Stimulated activated CD4-positive, alpha-beta T cell treated with anti-CD3 and anti-CD28 coated beads, Interleukin-12 subunit alpha, Interleukin-12 subunit beta, amount 100 ng/mL, for 4 hours (primary cell): Measurements from ENCODE around the gene NFIX.

Experiments
- DNase-seq: peaks from one replicate; pipeline ENCODE4 v3.0.0-alpha.2; 2020

NFIX gene

DNA sequence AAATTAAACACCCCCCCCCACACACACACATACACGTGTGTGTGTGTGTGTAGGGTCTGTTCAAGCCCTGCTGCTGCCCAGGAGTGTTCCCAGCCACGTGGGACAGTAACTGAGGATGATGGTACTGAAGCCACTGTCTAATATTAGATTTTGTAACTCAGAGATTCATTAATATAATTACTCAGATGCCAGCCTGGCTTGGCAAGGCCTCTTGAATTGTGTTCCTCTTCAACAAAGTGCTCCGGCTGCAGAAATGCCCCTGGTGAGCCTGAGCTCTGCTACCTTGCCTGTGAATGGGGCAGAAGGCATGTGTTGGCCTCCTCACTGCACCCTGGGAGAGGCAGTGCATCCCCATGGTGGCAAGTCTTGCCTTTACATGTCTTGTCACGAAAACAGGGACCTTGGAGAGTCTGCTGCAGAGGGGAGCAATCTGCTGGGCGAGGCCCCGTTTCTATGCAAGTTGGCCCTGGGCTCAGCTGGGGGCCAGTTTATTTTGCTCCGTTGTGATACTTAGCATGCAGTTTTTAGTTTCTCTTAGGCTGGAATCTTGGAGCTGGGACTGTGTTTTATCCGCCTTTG is 44.0 kb downstream of the NFIX start:
- no peak for DNase-seq

GRCh38 chr19:13040232-13040947 is 45.1 kb downstream of the NFIX start:
- no peak for DNase-seq

GRCh38 chr19:13040948-13041292 is 45.6 kb downstream of the NFIX start:
- DNase-seq = no peak

DNA sequence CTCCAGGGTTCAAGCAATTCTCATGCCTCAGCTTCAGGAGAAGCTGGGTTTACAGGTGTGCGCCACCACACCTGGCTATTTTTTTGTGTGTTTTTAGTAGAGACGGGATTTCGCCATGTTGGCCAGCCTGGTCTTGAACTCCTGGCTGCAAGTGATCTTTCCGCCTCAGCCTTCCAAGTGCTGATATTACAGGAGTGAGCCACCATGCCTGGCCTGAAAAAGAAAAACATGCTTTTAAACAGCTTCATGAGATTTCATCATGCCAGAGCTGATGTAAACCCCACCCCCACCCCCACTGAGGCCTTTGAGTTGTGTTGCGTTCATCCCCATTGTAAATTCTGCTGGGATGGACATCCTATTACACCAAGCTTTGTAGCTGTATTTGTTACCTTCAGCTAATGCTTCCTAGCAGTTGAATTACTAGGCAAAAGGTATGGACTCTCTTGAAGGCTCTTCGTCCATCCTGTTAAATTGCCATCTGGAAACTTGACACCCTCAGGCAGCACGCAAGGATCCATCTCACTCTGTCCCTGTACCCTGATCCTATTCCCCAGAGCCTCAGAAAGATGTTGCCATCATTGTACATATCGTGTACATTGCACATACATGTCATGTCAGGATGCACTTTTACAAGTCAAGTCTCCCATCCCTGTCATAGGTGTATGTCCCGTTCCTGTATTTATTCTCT is 47.3 kb downstream of the NFIX start:
- no peak for DNase-seq

DNA sequence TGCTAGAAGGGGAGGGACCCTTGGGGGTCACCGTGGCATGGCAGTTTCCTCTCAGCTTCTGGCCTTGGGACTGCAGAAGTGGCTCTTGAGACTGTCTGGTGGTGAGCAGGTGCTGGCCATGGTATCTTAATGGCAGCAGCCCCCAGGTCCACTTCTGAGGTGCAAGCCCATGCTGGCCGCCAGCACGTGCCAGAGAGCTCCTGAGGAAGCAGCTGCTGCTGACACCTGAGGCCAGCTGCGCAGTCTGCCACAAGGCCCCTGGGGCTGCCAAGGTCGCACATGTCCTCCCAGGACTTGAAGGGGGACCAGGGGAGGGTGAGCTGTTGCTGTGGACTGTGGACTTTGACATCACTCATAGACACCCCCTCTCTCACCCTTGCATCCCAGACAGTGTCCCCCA is 48.0 kb downstream of the NFIX start:
- no peak for DNase-seq

DNA sequence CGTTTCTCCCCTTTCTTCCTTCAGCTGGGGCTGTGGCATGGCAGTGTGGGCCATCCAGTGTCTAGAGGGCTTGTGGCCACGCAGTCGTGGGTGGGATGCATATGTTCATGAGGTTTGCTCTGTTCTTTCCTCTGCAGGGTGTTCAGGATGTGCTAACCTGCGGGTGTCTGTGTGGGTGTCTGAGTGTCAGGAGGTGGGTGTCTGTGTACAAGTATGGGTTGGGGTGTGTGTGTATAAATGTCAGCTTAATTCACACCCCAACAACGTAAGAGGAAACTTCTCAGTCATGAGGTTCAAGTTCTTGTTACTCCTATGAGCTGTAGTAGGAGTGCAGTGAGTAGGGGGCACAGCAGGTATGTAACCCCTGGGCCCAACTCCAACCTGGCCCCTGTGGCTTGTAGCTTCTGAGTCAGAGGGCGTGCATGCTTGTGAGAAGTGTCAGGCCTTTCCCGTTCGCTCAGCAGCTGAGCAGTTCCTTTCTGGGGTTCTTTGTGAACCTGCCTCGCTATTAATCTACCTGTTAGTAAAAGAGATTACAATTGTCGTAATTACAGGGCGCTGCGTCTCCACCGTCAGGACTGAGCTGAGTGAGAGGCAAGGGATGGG is 49.1 kb downstream of the NFIX start:
- DNase-seq = no peak

- DNase-seq = no peak
Observed at GRCh38 chr19:13045812-13046211, 50.5 kb downstream of the NFIX start.

GRCh38 chr19:13047374-13047773 is 52.1 kb downstream of the NFIX start:
- no peak for DNase-seq

GRCh38 chr19:13050274-13050673 is 55.0 kb downstream of the NFIX start:
- no peak for DNase-seq

GRCh38 chr19:13051557-13052165 is 56.4 kb downstream of the NFIX start:
- peak; percentile 37 for DNase-seq

DNA sequence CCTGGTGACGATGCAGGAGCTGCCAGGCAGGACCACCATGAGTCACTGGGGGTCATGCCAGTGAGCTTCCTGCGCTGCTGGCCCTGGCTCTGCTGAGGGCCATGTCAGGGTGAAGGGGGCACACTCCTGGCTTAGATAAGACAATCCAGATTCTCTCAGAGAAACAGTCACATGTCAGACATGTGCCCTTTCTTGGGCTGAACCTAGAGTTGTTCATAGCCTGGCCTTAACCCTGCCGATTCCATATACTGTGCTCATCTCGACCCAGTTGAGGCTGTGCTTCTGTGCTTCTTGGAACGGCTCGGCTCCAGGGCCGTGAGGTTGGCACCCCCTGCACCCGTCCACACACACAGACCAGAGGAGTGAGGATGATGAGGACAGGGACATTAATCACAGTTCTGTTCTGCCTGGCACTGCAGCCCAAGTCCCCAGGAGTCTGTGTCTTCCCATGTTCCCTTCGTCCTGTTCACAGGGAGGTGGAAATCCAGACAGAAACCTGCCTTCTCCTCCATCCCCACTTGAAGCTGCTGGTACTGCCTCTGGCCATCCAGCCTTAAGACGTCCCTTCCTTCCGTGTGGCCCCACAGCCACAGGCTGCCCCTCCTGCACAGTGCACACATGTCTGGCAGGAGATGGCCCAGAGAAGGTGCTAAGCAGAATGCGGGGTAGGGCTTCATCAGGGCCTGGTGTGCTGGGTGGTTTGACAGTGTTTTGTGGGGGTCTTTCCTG is 57.3 kb downstream of the NFIX start:
- no peak for DNase-seq

DNA sequence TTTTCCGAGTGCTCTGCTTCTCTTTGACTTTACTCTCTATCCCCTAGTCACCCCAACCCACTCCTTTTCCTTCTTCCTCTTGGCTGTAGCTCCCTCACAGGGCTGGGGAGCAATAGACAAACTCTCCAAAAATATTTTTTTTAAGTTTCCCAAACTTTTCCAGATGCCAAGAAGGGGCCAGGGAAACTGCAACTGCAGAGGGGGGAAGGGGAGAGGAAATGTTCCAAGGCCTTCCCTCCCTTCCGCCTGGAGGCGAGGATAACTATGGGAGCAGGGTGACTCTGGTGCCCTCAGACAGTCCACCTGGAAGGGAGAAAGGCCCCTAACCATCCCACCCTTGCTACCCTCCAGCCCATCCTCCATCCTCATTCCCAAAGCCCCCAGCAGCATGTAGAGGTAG is 58.0 kb downstream of the NFIX start:
- DNase-seq = no peak

- DNase-seq = no peak
Observed at GRCh38 chr19:13053761-13054625, 58.7 kb downstream of the NFIX start.

DNA sequence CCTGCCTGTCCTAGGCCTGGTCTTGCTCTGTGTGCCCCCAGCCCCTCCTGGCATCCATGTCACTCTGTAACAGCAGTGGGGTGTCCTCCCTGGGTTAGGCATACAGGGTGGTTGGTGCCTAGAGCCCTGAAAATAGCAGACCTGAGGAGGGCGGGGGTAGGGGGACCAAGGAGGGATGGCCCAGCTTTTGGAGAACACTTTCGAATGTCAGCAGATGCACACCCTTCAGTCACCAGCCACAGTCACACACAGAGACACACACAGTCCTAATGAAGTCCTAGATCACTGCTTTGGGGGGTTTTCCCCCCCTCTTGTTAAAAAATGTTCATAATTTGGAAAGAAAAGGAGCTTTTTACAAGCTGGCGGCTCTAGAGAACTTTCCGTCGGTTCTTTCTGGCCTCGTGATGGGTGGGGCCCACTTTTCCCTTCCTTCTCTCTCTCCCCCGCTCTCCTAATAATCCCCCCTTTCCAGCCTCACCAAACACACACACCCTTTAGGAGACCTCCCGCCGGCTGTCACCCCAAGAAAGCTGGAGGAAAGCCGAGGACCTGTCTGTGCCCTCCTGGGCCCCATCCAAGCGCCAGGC is 59.4 kb downstream of the NFIX start:
- no peak for DNase-seq

- no peak for DNase-seq
Observed at GRCh38 chr19:13055213-13056051, 60.2 kb downstream of the NFIX start.

DNA sequence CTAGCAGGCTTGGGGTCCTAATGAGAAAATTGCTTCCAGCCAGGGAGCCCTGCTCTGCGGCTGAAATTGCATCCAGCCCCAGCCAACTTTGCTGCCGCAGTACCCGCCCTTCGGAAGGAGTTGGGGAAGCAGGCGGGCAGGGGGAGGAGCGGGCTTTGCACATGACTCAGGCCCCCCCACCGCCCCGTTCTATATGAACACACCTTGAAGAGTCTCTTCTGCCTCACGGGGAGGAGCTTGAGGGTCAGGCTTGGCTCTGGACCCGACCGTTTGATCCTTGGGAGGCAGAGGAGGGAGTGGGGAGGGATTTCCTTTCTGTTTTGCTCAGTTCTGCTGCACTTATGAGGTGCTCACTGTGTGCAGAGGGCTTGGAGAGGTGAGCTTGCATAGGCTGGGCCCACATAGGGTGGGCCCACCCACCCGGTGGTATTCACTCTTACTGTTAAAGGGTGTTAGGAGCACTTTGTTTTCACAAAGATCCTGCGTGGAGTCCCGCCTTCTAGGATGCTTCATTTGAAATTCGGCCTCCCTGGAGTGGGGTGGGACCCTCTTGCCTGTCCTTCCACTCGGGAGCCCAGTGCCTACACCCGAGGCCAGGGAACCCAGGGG is 60.9 kb downstream of the NFIX start:
- DNase-seq = no peak

GRCh38 chr19:13057147-13057572 is 61.9 kb downstream of the NFIX start:
- DNase-seq = no peak

DNA sequence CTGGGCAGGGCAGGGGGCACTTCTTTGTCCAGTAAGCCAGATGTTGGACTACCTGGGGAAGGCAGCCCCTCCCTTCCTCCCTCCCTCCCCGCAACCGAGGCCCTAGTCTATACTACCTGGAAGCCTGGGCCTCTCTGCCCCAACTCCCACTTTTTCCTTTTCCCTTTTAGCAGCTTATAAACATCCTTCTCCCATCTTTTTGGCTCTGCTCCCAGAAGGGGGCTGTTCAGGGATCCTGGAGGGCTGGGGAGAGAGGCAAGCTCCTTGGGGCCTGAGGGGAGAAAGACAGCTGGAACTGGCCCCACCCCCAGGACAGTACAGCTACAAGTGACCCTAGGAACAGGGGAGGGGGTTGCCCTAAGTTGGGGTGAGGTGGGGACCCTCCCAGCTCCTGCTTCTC is 62.5 kb downstream of the NFIX start:
- no peak for DNase-seq

GRCh38 chr19:13058951-13059660 is 63.8 kb downstream of the NFIX start:
- no peak for DNase-seq
